ENCODE results near the gene LONRF2.

DNA sequence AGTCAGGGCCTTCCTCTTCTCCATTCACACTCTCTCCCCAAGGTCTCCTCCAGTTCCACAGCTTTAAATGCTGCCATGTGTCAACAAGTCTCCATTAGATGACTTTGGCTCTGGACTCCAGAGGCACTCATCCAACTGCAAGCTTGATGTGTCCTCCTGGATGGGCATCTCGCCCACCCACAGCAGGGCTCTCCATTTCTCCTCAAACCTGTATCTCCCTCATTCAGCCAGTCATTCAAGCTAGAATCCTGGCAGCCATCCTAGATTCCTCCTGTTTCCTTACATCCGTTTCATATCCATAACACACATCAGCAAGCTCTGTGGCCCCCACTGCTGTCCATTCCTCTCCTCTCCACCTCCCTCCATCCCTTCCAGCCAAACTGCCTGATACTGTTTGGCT, 91.5 kb downstream of the LONRF2 start:
- TF ChIP-seq HDGF (IDR thresholded peaks at IDR 0.05; ENCODE audit: borderline replicate concordance) (no peak), FOXA1 (IDR thresholded peaks at IDR 0.05) (no peak), FOXK2 (IDR thresholded peaks at IDR 0.05) (no peak), BHLHE40 (IDR thresholded peaks at IDR 0.05; ENCODE audit: borderline replicate concordance) (no peak), FOXM1 (IDR thresholded peaks at IDR 0.05; ENCODE audit: borderline replicate concordance) (no peak)

Measured in HEK293T (cell line).